Left lung (tissue), 10 donors: Measurements from ENCODE around the gene POU4F1. TPM values are rescaled to one million over a fixed set of nuclear protein-coding genes. Genes with fewer than 3 reads are reported as not detected.
A peak's percentile ranks its signal among the peaks of the same experiment; 100 is the strongest.

Source experiments
- ATAC-seq: fragments of 200-7000 bp; cut with Tn5 transposase; one replicate; pipeline ENCODE4 v1.9.1; 2020; ENCODE audit warnings: moderate library complexity
- DNase-seq, 4 donors: peaks; one replicate each; pipeline ENCODE4 v3.0.0-alpha.2; 2013 to 2020
- H3K27ac ChIP-seq, 2 donors: fragments of 200-600 bp; sonication (generic) in 1 of 2; one replicate each; pipeline versions ENCODE4 v1.5.0 to v1.8.0; 2020 to 2021
- H3K27me3 ChIP-seq, 2 donors: fragments of 200-600 bp; sonication (generic) in 1 of 2; one replicate each; pipeline versions ENCODE4 v1.5.0 to v1.8.0; 2020 to 2021
- H3K36me3 ChIP-seq, 2 donors: fragments of 200-600 bp; sonication (generic) in 1 of 2; one replicate each; pipeline versions ENCODE4 v1.5.0 to v1.8.0; 2020 to 2021
- H3K4me1 ChIP-seq, 2 donors: fragments of 200-600 bp; one replicate each; pipeline ENCODE4 v1.8.0; 2021
- H3K4me3 ChIP-seq, 2 donors: fragments of 200-600 bp; sonication (generic) in 1 of 2; one replicate each; pipeline versions ENCODE4 v1.5.0 to v1.8.0; 2020 to 2021; ENCODE audit warnings: mild to moderate bottlenecking in 1 of 2
- H3K9me3 ChIP-seq, 2 donors: fragments of 200-600 bp; sonication (generic) in 1 of 2; one replicate each; pipeline versions ENCODE4 v1.5.0 to v1.8.0; 2020 to 2021
- CTCF ChIP-seq, 2 donors: fragments of 200-600 bp; sonication (generic) in 1 of 2; IDR thresholded peaks; one replicate each; pipeline versions ENCODE4 v1.5.0 to v1.8.0; 2021; ENCODE audit warnings: antibody characterized with exemption in 2 of 2
- intact Hi-C, 2 donors: fragments of 100-400 bp; cut with DNase I; formaldehyde crosslinking; loops; one replicate each; pipeline versions ENCODE4 v1.11.2 to v1.14.2; 2022
- polyA plus RNA-seq, 6 donors: library from polyadenylated mRNA; unstranded; fragments of 120-200 nt; gene quantifications; one replicate each; pipeline ENCODE4 v1.2.1, GENCODE V29; 2013; ENCODE audit not compliant: insufficient read length in 6 of 6
- total RNA-seq, 2 donors: library from RNA; stranded (reverse); fragmentation: NEBNext Ultra II Directional; extraction: Animal tissue kit (Norgen Biotek cat#: 25700); gene quantifications; one replicate each; pipeline ENCODE4 v1.2.1, GENCODE V29; 2021
- donor health status: DM: no; HTN: yes; CAD: no.
- donor health status: DM: no; HTN: no; CAD: no.

Gene POU4F1
- total and polyA plus RNA-seq, 8 donors = 0.15 TPM; not detected in 6

GRCh38 chr13:78607409-78608251 lies 4.3 kb upstream of the POU4F1 start:
- no peaks in the 10 kb centered on the region for H3K36me3 ChIP-seq
- peaks cover 14 to 42% of the 10 kb centered on the region in 2 donors for H3K4me1 ChIP-seq
- intact Hi-C loops = no loop called here
- ATAC-seq = no peak
- no peak overlapping the region for H3K27ac ChIP-seq
- peak in 1 of 4 donors; percentile 75 for DNase-seq
- H3K27me3 ChIP-seq = peaks cover 86 to 96% of the 10 kb centered on the region in 2 donors
- no peak for TF ChIP-seq CTCF (IDR thresholded peaks at IDR 0.05)
- no peaks in the 10 kb centered on the region for H3K9me3 ChIP-seq
- no peak overlapping the region for H3K4me3 ChIP-seq

GRCh38 chr13:78606471-78607408 lies 3.4 kb upstream of the POU4F1 start:
- Histone ChIP-seq H3K4me1 (peaks cover 14 to 47% of the 10 kb centered on the region in 2 donors), H3K27ac (no peak overlapping the region), H3K9me3 (no peaks in the 10 kb centered on the region), H3K27me3 (peaks cover 83 to 95% of the 10 kb centered on the region in 2 donors), H3K36me3 (no peaks in the 10 kb centered on the region), H3K4me3 (no peak overlapping the region)
- ATAC-seq (no peak), DNase-seq (no peak)
- no peak for TF ChIP-seq CTCF (IDR thresholded peaks at IDR 0.05)
- intact Hi-C loops = no loop called here

GRCh38 chr13:78604782-78605611 lies 1.6 kb upstream of the POU4F1 start:
- Histone ChIP-seq H3K27me3 (peaks cover 94 to 97% of the 10 kb centered on the region in 2 donors), H3K9me3 (no peaks in the 10 kb centered on the region), H3K27ac (no peak overlapping the region), H3K36me3 (no peaks in the 10 kb centered on the region), H3K4me3 (no peak overlapping the region), H3K4me1 (peaks cover 17 to 53% of the 10 kb centered on the region in 2 donors)
- no peak for DNase-seq
- ATAC-seq = no peak
- intact Hi-C loops = no loop called here
- no peak for TF ChIP-seq CTCF (IDR thresholded peaks at IDR 0.05)

- TF ChIP-seq CTCF (IDR thresholded peaks at IDR 0.05) = no peak
- Histone ChIP-seq H3K36me3 (no peaks in the 10 kb centered on the region), H3K4me3 (peak overlapping the region in 1 of 2 donors; percentile 36), H3K27me3 (peaks cover 94 to 97% of the 10 kb centered on the region in 2 donors), H3K27ac (no peak overlapping the region), H3K4me1 (peaks cover 8 to 30% of the 10 kb centered on the region in 2 donors), H3K9me3 (no peaks in the 10 kb centered on the region)
- intact Hi-C loops = no loop called here
- DNase-seq (peak in 1 of 4 donors; percentile 72), ATAC-seq (peak; percentile 10)
Observed at GRCh38 chr13:78602561-78603239, 652 bp downstream of the POU4F1 start.
